Measurements from ENCODE around the gene CST9L. TPM values are rescaled to one million over a fixed set of nuclear protein-coding genes. Genes with fewer than 3 reads are reported as not detected.
"Not testable (repeated sequence)": the region's sequence is repeated elsewhere in the genome, so short reads cannot be mapped to it uniquely, and the experiment has no call there.

Gene CST9L
- total RNA-seq, 6 experiments from 2014 or later, result not detected

- no peaks in the 10 kb centered on the region for H3K27me3 ChIP-seq
- DNase-seq (no peak), ATAC-seq (no peak)
- no peak overlapping the region for H3K4me3 ChIP-seq
- intact Hi-C loops (cut with DNase I), result no loop called here
- H3K36me3 ChIP-seq, result no peaks in the 10 kb centered on the region
- TF ChIP-seq, protein P1, sequence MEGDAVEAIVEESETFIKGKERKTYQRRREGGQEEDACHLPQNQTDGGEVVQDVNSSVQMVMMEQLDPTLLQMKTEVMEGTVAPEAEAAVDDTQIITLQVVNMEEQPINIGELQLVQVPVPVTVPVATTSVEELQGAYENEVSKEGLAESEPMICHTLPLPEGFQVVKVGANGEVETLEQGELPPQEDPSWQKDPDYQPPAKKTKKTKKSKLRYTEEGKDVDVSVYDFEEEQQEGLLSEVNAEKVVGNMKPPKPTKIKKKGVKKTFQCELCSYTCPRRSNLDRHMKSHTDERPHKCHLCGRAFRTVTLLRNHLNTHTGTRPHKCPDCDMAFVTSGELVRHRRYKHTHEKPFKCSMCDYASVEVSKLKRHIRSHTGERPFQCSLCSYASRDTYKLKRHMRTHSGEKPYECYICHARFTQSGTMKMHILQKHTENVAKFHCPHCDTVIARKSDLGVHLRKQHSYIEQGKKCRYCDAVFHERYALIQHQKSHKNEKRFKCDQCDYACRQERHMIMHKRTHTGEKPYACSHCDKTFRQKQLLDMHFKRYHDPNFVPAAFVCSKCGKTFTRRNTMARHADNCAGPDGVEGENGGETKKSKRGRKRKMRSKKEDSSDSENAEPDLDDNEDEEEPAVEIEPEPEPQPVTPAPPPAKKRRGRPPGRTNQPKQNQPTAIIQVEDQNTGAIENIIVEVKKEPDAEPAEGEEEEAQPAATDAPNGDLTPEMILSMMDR (IDR thresholded peaks at IDR 0.05), result no peak
- no peak for TF ChIP-seq POLR2A (IDR thresholded peaks at IDR 0.05)
- no CpG with 5 or more reads among the region's 1 CpG for WGBS (ENCODE audit: insufficient coverage, low coverage, low lambda C conversion rate, missing lambda C conversion rate)
- no peak overlapping the region for H3K27ac ChIP-seq
- no peaks in the 10 kb centered on the region for H3K4me1 ChIP-seq
- no peaks in the 10 kb centered on the region for H3K9me3 ChIP-seq
Measured at GRCh38 chr20:23582293-23582692, 14.0 kb upstream of the CST9L start.

DNA sequence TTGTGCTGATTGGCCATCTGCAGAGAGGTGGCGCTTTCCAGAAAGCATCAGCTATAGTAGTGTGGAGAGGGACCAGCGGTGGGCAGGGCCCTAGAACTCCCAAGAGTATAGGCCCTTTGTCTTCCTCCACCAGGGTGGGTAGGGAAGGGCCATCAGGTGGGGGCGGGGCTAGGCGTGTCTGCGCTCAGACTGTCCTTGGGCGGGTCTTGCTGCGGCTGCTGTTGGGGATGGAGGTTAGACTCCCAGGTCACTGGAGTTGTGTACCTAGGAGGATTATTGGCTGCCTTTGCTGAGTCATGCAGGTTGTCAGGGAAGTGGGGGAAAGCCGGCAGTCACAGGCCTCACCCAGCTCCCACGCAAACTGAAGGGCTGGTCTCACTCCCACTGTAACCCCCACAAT is 13.5 kb upstream of the CST9L start:
- H3K9me3 ChIP-seq; H3K36me3 ChIP-seq; H3K27ac ChIP-seq; ATAC-seq; H3K4me1 ChIP-seq; H3K27me3 ChIP-seq; DNase-seq; H3K4me3 ChIP-seq; intact Hi-C loops (cut with DNase I): not testable (repeated sequence)
- WGBS (ENCODE audit: insufficient coverage, low coverage, low lambda C conversion rate, missing lambda C conversion rate), result no CpG with 5 or more reads among the region's 9 CpGs

GRCh38 chr20:23574977-23575376 is 6.7 kb upstream of the CST9L start:
- no peaks in the 10 kb centered on the region for H3K9me3 ChIP-seq
- no peak overlapping the region for H3K27ac ChIP-seq
- DNase-seq (no peak), ATAC-seq (no peak)
- no peak overlapping the region for H3K4me3 ChIP-seq
- H3K27me3 ChIP-seq, result no peaks in the 10 kb centered on the region
- H3K36me3 ChIP-seq, result no peaks in the 10 kb centered on the region
- intact Hi-C loops (cut with DNase I), result no loop called here
- TF ChIP-seq, protein P1 (IDR thresholded peaks at IDR 0.05), result no peak
- no peak for TF ChIP-seq POLR2A (IDR thresholded peaks at IDR 0.05)
- peaks cover 0 to 9% (median 0%) of the 10 kb centered on the region in 4 donors for H3K4me1 ChIP-seq

GRCh38 chr20:23570178-23570760 is 2.0 kb upstream of the CST9L start:
- Histone ChIP-seq H3K27ac (no peak overlapping the region), H3K27me3 (no peaks in the 10 kb centered on the region), H3K4me1 (peaks cover 0 to 9% (median 0%) of the 10 kb centered on the region in 4 donors), H3K9me3 (no peaks in the 10 kb centered on the region), H3K36me3 (no peaks in the 10 kb centered on the region), H3K4me3 (no peak overlapping the region)
- TF ChIP-seq, protein P1 (IDR thresholded peaks at IDR 0.05), result no peak
- no peak for TF ChIP-seq POLR2A (IDR thresholded peaks at IDR 0.05)
- DNase-seq (no peak), ATAC-seq (peak; percentile 45 to 92 (median 86))
- 30% methylated on average over 1 of the region's 2 CpGs for WGBS (ENCODE audit: insufficient coverage, low coverage, low lambda C conversion rate, missing lambda C conversion rate)
- intact Hi-C loops (cut with DNase I), result no loop called here

GRCh38 chr20:23569570-23569969 is 1.3 kb upstream of the CST9L start:
- WGBS (ENCODE audit: insufficient coverage, low coverage, low lambda C conversion rate, missing lambda C conversion rate), result 56% methylated on average over 1 of the region's 1 CpG
- no peaks in the 10 kb centered on the region for H3K9me3 ChIP-seq
- TF ChIP-seq, protein P1 (IDR thresholded peaks at IDR 0.05), result no peak
- TF ChIP-seq POLR2A (IDR thresholded peaks at IDR 0.05), result no peak
- DNase-seq (no peak), ATAC-seq (peak in 2 of 4 donors; percentile 14 to 44)
- H3K27me3 ChIP-seq, result no peaks in the 10 kb centered on the region
- no peaks in the 10 kb centered on the region for H3K36me3 ChIP-seq
- intact Hi-C loops (cut with DNase I), result no loop called here
- peaks cover 0 to 9% (median 0%) of the 10 kb centered on the region in 4 donors for H3K4me1 ChIP-seq
- no peak overlapping the region for H3K27ac ChIP-seq
- H3K4me3 ChIP-seq, result no peak overlapping the region

Data from right lobe of liver (tissue), 6 donors.